Pulmonary artery endothelial cell (primary cell): ENCODE measurements around the gene ANKRD44. TPM values are rescaled to one million over a fixed set of nuclear protein-coding genes. Genes with fewer than 3 reads are reported as not detected.
A peak's percentile ranks its signal among the peaks of the same experiment; 100 is the strongest.
"Not testable (repeated sequence)": the region's sequence is repeated elsewhere in the genome, so short reads cannot be mapped to it uniquely, and the experiment has no call there.

ENCODE experiments used
- DNase-seq: peaks from one replicate; pipeline ENCODE4 v3.0.0-alpha.2; 2011; ENCODE audit warnings: low read depth, low spot score
- total RNA-seq: library from RNA; depleted of rRNA; stranded (reverse); fragments of >200 nt; gene quantifications from 2 replicates; pipeline ENCODE4 v1.2.3, GENCODE V29; 2014

ANKRD44 gene
- total RNA-seq, 1 donor from 2014 or later = 13.7 TPM

DNA sequence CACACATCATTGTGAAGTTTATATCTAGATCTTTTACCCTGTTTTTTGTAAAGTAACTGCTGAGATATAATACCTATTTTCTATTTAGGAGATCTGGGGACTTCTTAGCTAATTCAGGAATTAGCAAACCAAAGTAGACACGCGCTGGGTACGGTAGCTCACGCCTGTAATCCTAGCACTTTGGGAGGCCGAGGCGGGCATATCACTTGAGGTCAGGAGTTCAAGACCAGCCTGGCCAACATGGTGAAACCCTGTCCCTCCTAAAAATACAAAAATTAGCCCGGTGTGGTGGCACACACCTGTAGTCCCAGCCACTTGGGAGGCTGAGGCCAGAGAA is 23.0 kb downstream of the ANKRD44 start:
- DNase-seq = not testable (repeated sequence)

DNA sequence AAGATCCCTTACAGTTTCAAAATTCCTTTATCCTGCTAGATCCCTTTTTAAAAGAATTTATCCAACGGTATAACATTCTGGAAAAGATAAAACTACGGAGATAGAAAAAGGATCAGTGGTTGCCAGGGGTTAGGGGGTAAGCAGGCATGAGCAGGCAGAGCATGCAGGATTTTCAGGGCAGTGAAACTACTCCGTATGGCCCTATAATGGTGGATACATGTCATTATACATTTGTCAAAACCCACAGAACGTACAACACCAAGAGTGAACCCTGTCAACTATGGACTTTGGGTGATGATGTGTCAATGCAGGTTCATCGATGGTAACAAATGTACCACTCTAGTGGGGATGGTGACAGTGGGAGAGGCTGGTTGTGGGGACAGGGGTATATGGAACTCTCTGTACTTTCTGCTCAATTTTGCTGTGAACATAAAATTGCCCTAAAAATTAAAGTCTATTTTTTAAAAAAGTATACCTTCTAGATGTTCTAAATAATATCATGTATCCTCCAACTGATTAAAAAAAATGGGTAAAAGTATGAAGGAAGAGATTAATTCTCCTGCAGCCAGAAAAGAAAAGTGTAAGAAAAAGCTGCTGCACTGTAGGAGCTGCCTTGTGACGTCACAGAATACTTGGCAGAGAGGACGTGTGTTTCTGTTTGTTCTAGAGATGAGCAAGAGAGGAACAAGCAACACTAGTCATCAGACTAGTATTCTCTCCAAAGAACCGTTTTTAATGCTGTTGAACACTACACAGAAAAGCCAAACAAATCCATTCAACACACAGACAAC is 23.6 kb downstream of the ANKRD44 start:
- DNase-seq = peak; percentile 32

DNA sequence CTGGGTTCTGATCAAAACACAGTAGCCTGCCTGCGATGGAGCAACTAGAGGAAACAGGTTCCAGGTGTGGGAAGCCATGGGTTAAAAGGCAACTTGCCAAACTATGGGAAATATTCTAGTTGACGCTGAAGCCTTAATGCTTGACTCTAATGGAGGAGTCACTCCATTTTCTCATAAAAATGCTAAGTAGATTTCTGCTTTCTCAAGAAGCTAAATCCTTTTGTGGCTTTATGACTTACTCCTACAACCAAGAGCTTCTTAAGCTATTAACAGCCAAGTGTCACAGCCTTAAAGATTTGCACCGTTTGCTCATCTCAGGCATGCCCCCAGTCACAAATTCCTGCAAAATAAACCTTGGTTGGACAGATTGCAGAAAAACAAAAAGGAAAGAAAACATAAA is 25.2 kb downstream of the ANKRD44 start:
- DNase-seq = no peak

DNA sequence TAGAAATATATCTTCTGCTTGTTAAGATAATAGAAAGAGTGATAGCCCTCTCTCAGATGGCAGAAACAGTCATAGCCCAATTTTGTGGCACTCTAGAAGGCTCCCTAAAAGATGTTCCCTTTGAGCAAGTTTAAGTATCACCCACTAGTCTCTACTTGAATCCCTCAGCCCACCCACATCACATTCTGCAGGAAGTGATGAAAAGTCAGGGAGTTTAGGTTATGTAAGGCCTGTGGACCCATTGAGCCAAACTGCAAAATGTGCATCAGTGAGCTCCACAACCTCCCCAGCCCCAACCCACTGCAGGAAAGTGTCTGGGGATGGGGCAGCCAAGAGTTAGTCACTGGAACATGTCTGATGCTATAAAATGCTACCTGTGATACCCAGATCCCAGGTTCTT is 25.6 kb downstream of the ANKRD44 start:
- DNase-seq = no peak

DNA sequence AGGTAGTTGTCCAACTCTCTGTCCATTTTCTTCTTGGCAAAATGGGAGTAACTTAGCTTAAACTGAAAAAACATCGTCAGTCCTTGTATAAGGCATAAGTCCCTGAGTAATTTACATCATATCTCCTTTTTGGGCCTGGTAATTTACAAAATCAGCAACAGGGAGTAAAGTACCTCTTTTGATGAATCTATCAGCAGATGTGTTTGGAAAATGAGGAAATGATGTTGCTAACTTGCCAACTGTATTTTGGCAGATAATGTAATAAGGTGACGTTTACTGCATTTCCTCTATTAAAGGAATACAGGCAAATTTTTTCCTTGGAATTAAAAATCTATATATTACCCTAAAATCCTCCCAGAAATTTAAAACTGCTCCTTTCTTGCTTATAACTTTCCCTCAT is 29.2 kb downstream of the ANKRD44 start:
- no peak for DNase-seq

DNA sequence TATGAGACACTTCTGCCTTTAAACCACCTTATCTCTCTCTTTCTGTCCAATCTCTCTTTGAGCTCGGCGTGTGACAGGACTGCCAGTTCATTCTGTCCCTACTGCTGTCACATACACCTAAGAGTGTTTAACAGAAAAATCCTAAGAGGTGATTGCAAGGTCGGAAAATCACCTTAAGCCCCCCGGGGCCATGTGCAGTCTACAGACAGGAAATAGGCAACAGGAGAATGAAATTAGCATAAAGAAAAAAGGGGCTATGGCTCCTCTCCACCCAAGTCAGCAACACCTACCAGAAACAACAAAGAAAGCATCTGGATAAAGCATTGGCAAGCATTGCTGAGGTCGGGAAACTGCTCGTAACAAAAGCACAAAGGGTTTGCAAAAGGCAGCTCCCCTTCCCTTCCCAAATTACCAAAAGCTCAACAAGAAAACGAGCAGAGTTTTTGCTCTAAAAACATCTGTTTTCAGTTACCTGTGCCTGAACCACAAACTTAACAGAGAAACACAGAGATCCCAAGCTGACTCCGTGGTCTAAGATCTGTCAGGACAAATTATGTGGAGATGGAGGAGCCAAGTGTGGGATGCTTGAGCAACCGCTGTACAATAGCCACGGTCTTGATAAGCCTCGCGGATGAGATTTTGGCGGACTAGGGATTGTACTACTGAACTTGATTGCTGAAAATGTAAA is 30.4 kb downstream of the ANKRD44 start:
- no peak for DNase-seq

DNA sequence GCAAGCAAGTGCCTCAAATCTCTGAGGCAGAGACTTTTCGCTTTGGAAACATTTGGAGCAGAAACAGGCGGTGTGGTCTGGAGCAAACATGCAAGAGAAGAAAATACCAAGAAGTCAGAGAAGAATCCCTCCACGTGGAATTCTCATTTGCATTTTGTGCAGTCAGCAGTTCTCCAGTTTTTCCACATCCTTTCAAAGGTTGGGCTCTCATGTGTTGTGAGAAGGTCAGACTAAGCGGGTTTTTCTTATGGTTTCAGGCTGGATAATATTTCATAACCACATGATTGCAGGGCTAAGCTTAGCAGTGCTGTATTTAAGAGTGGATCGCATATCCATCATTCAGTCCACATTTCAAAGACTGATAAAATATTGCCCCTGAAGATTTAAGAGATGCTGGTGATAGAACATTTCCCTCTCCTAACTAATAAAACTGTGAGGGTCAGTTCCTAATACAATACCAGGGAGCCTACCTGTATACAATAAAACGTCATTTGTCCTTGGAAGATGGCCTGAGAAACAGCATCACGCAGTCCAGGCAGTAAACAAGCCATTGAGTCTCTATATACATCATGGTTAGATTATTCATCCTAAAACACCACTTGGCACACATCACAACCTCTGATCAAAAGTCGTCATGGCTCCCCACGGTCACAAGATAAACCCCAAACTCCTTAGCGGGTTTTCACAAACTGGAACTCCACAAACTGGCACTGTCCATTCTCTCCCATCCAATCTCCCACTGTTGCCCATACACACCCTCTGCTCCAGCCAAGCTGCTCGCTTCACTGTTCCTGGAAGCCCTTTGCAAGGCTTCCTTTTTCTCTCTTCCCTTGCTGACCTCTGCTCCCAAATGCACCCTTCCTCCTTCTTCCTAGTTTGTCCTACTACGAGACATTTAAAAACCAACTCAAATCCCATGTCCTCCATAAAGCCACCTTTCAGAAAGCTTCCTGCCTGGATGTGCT is 31.5 kb downstream of the ANKRD44 start:
- DNase-seq = no peak

DNA sequence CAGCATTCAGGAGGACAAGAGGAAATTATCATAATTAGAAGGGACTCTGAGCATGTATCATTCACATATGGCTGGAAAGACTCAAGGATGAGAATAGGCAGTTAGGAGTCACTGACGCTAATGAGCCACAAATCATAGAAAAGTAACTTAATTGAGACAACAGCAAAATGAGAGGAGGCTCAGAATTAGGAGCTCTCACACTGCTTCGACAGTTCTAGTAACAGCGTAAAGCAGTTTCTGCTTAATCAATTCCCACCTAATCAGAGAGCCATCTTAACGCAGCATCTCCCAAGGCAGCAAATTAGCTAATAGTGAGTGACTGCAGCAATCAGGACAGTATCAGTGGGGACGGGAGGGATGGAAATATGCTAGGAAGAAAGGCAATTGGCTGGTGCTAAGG is 32.8 kb downstream of the ANKRD44 start:
- no peak for DNase-seq

DNA sequence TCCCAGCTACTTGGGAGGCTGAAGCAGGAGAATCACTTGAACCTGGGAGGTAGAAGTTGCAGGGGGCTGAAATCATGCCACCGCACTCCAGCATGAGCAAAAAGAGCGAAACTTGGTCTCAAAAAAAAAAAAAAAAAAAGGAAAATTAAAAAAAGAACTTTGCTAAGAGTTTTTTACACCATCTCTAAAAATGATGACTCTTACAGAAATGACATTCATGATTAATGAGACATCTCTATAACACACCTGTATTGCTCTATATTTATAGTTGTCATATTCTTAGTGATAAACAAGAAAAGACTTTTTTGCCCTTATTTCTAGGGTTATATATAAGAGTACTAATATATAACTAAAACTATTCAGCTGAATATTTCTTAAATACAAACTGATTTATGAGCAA is 34.4 kb downstream of the ANKRD44 start:
- no peak for DNase-seq

DNA sequence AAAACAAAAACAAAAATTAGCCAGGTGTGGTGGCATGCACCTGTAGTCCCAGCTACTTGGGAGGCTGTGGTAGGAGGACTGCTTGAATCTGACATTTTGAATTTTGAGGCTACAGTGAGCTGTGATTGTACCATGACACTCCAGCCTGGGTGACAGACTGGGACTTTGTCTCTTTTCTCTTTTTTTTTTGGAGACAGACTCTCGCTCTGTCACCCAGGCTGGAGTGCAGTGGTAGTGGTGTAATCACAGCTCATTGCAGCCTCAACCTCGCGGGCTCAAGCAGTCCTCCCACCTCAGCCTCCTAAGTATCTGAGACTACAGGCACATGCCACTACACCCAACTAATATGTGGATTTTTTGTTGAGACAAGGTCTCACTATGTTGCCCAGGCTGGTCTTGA is 35.6 kb downstream of the ANKRD44 start:
- no peak for DNase-seq

DNA sequence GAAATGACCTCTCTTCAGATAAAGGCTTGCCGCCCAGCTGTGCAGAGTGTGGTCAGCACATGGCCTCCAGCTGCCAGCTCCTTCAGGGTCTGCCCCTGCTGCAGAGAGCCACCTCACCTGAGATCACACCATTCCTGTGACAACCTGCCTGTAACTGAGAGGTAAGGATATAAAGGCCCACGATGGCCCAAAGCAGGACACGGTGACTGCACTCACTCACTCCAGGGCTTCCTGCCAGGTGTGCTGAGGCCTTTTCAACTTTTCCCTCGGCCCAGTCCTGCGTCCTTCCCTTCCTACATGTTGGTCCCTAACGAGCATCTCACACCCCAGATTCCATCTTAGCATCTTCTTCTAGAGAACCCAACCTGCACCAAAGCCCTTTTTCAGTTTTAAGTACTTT is 36.2 kb downstream of the ANKRD44 start:
- no peak for DNase-seq

DNA sequence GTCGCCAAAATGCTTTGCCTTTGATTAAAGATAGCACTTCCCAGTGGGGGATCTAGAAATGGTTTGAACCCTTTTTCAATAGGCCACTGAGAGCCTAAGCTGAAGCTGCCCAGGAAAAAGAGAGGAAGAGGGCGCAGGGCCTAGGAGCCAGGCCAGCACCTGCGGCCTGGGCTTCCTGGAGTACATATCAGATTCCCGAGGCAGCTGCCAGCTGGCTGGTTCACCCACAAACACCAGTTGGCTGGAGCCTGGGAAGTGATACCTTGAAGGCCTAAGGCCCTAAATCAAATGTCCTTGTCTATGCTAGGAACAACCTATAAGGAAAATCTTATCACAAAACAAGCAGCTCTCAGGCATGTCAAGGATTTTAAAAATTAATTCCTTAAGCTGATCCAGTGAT is 37.1 kb downstream of the ANKRD44 start:
- DNase-seq = no peak

DNA sequence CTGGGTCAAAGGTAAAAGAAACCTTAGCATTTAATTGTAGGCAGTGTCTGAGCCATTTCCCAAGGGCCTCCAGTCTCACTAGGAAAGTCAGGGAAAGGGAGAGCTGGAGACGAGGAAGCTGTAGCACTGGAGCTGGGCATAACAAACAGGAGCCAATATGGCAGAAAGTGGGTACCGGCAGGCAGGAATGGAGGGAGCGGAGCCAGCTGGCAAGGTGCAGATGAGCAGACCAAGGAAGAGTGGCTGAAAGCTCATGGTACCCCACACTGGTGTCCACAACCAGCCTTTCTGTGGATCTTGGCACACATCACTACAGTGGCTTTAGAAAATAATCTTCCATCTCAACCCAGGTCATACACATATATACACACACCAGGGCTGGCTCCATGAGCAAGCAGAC is 40.0 kb downstream of the ANKRD44 start:
- no peak for DNase-seq

DNA sequence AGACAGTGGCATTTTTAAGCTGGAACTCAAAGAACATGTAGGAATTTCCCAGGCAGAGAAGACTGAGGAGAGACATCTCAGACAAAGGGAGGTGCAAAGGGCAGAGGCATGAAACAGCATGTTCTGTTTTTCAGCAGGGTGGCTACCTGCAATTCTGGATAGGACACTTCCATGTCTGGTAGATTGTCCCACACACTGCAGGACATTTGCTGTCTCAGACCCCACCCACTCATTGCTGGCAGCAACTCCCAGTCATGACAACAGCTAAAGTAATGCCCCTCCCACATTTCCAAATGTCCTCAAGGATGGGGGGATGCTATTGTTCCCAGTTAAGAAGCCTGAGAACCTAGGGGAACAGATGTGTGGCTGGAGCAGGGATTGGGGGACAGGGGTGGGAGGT is 40.8 kb downstream of the ANKRD44 start:
- no peak for DNase-seq

DNA sequence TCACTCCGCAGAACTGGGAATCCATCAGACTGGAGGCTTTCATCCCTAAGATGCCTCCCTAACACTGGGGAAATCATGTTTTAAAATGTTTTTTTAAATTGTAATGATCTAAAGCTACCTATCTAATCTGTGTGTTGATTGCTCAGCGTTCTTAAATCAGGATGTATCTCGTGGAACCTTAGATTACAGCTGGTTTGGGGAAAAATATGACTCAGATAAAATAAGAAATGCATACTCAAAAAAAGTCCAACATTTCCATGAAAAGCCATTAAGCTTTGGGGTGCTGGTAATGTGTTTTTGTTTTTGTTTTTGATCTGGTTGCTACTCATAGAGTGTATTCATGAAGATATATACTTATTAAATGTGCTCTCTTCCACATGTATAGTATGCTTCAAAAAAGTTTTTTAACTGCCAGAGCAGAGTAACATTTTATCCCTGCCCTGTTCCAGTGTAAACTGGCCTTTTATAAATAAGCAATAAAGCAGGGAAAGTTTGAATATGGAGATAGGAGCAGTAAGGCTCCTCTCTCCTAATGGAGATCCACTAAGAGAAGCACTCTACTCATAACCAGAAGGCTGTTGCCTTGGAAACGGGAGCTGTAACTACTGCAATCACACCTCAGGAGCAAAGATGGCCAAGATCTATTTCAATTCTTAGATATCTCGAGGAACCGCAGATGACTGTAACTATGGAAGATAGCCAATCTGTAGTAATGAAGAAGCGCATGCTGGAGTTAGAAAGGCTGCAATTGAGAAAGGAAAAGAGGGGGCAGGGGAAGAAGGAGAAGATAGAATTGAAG is 41.6 kb downstream of the ANKRD44 start:
- DNase-seq = no peak

DNA sequence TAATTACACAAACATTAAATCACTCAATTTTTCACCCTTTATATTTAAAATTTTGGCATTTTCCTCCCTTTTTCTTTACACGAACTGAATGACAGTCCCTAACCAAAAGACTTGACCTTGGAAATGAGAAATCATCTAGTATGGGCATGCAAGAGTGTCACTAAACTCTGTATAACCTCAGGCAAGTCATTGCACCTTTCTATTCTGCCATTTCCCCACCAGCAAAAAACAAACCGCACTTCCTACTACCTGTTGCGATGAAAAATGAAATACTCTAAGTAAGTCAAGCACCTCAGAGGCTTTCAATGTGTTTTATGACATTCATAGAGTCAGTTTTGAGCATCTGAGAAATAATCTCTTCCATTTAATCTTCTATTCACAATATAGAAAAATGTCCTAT is 44.1 kb downstream of the ANKRD44 start:
- no peak for DNase-seq

DNA sequence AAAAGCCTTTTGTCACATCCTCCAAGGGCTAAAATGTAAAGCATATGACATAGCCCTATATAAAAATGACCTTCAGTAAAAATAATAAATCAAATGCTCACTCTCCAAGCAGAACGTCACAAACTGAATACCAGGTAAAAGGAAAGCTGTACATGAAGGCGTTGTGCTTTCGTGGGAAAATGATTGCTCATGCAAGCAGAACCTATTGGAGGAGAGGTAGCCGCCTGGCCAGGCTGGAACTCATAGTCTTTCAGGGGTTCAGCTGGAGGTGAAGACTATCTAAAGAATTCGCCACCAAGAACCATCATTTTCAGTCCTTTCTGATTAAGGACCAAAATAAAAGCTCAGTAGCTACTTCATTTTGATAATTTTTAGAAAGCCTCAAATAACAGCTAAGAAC is 44.7 kb downstream of the ANKRD44 start:
- DNase-seq = no peak

DNA sequence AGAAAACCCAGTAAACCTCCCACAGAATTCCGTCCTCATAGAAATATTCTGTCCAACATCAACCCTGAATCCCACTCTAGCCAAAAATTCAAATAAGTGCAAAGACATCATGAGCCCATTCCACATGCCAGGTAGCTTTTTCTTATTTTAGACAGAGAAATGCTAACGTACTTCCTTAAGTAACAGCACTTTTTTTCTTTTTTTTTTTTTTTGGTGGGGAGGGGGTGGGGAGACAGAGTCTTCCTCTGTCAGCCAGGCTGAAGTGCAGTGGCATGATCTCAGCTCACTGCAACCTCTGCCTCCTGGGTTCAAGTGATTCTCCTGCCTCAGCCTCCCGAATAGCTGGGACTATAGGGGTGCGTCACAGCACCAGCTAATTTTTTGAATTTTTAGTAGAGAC is 45.5 kb downstream of the ANKRD44 start:
- no peak for DNase-seq

DNA sequence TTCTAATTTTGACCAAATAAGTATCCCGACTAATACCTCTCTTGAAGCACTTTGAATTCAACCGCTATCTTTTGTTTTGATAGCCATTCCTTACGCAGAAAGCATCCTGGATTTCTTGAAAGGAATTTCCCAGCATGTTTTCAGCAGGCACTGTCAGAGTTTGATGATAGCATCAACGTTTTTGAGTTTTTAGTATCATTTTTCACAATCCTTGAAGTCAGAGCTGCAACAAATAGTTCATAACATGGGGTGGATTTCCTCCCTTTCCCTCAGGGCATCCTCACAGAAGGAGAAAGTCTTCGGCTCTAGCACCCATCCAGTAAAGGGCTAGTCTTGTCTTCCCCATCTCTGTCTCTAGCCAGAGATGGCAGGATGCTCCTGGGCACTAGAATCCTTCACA is 46.2 kb downstream of the ANKRD44 start:
- no peak for DNase-seq

DNA sequence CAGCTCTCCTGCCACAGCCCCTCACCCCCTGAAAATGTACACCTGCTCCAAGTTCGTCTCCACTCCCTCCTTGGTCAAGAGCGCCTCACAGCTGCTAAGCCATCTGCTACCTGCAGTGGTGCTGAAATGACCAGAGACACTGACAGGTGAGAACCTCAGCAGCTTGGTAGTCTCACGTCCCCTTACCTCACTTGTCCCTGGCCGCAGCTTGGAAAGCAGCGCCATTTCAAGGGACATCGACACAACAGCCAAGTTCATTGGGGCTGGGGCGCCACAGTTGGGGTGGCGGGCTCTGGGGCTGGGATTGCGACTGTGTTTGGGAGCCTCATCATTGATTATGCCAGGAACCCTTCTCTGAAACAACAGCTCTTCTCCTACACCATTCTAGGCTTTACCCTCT is 47.5 kb downstream of the ANKRD44 start:
- DNase-seq = no peak

DNA sequence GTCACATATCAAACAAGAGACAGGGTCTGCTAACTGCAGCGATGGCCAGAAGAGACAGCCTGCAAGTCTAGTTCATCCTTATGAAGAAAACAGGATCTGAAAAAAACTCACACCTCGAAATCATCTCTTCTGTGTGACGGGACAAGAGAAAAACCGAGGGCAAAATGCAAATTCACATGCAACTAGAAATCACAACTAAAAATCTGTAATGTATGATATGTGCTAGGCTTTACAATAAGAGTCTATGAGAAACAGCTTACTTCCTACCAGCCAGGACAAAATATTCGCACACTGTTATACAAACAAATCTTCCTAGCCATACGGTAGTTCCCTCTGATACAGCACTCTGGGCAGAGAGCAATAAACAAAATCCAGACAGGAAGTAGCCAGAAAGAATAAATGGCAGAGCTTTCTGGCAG is 48.8 kb downstream of the ANKRD44 start:
- DNase-seq = no peak
